ENCODE data around the gene MEIS1. TPM values are rescaled to one million over a fixed set of nuclear protein-coding genes. Genes with fewer than 3 reads are reported as not detected.

Gene MEIS1
- total and polyA plus RNA-seq, 2 donors (not counting 3 experiments of a cell fraction or from before 2014, with no cell fraction given): 10.0 to 26.5 TPM

GRCh38 chr2:66571918-66572317, 137.0 kb downstream of the MEIS1 start:
- Histone ChIP-seq H3K9ac (replicated peaks; ENCODE audit: extremely low read depth, insufficient read depth, low read length) (no peak overlapping the region), H3K4me3 (replicated peaks in 1 of 3; ENCODE audit: insufficient read depth in 1 of 3, low read depth in 1 of 3, low read length in 3 of 3) (no peak overlapping the region), H2AFZ (ENCODE audit: low read depth, low read length) (no peak overlapping the region), H3K9me3 (replicated peaks; ENCODE audit: control insufficient read depth, insufficient read depth, low read length) (no peaks in the 10 kb centered on the region), H3K27me3 (ENCODE audit: control insufficient read depth in 2 of 2, insufficient read depth in 2 of 2, low read length in 2 of 2) (peaks cover 5 to 8% of the 10 kb centered on the region in 2 experiments), H3K9me1 (replicated peaks; ENCODE audit: control insufficient read depth, extremely low read depth, insufficient read depth, low read length) (no peaks in the 10 kb centered on the region), H4K20me1 (replicated peaks; ENCODE audit: control insufficient read depth, extremely low read depth, insufficient read depth, low read length) (no peaks in the 10 kb centered on the region), H3K4me2 (ENCODE audit: insufficient read depth, low read length) (no peak overlapping the region), H3K4me1 (ENCODE audit: control insufficient read depth, extremely low read depth, insufficient read depth, low read length) (peaks cover 13% of the 10 kb centered on the region), H3K27ac (ENCODE audit: insufficient read depth, low read depth, low read length) (no peak overlapping the region), H3K79me2 (ENCODE audit: control insufficient read depth, insufficient read depth, low read length) (no peaks in the 10 kb centered on the region), H3K36me3 (ENCODE audit: control insufficient read depth in 2 of 2, extremely low read depth in 1 of 2, insufficient read depth in 2 of 2, low read length in 2 of 2) (no peaks in the 10 kb centered on the region)
- ChIA-PET CTCF (interaction anchor here (5.4 to 7.6 kb wide), 2 partner anchors 137 to 144 kb away, joined by 107 to 154 read pairs; partner anchors contain the start of gene MEIS1), POLR2A (no interaction called here)
- no TSS peak for BruUV-seq (replicated peaks)
- DNase-seq (ENCODE audit: low read depth, low spot score) (no peak), FAIRE-seq (no peak)
- intact Hi-C loops (cut with micrococcal nuclease) (no loop called here), dilution Hi-C loops (cut with MboI; ENCODE audit: extremely low pct_ligation_motif_present, low sequenced_read_pairs) (no loop called here)
- TF ChIP-seq MYC (IDR thresholded peaks at IDR 0.05; ENCODE audit: low read depth, low read length) (no peak), CTCF (IDR thresholded peaks at IDR 0.05; ENCODE audit: extremely low read depth in 1 of 2, insufficient read depth in 1 of 2, low read depth in 1 of 2, low read length in 2 of 2) (no peak), POLR2A (IDR thresholded peaks at IDR 0.05; ENCODE audit: low read depth, low read length) (no peak), EZH2 (IDR thresholded peaks at IDR 0.05; ENCODE audit: borderline replicate concordance, low read depth, low read length, severe bottlenecking) (no peak), GATA2 (IDR thresholded peaks at IDR 0.05; ENCODE audit: insufficient read depth, insufficient read length, low read depth, low read length) (no peak), FOS (IDR thresholded peaks at IDR 0.05; ENCODE audit: borderline replicate concordance, insufficient read depth, low read length) (no peak), JUN (IDR thresholded peaks at IDR 0.05; ENCODE audit: borderline replicate concordance, insufficient read depth, insufficient read length, low read depth) (no peak), POLR2AphosphoS5 (IDR thresholded peaks at IDR 0.05; ENCODE audit: insufficient read depth, low read depth, low read length) (no peak), MAX (IDR thresholded peaks at IDR 0.05; ENCODE audit: insufficient read depth, insufficient read length) (no peak)

All from endothelial cell of umbilical vein (primary cell).